Measurements from ENCODE around the gene SCN3A.

DNA sequence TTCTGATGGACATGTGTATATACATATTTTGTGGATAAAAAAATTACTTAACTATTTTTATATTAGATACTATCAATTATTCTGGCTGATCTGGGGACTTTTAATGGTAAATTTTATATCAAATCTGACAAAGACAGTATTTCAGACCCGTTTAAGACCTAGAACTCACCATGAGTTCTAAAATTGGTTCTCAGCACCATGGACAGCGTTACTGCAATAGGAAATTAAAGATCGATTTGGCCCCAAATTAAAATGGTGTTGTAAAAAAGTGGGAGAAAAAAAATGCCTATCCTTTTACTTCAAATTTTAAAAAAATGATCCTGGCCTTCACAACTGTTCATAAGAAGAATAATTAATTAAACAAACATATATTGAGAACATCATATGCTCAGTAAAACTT is 34.4 kb upstream of the SCN3A start:
- TF ChIP-seq, protein P1, sequence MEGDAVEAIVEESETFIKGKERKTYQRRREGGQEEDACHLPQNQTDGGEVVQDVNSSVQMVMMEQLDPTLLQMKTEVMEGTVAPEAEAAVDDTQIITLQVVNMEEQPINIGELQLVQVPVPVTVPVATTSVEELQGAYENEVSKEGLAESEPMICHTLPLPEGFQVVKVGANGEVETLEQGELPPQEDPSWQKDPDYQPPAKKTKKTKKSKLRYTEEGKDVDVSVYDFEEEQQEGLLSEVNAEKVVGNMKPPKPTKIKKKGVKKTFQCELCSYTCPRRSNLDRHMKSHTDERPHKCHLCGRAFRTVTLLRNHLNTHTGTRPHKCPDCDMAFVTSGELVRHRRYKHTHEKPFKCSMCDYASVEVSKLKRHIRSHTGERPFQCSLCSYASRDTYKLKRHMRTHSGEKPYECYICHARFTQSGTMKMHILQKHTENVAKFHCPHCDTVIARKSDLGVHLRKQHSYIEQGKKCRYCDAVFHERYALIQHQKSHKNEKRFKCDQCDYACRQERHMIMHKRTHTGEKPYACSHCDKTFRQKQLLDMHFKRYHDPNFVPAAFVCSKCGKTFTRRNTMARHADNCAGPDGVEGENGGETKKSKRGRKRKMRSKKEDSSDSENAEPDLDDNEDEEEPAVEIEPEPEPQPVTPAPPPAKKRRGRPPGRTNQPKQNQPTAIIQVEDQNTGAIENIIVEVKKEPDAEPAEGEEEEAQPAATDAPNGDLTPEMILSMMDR (IDR thresholded peaks at IDR 0.05; ENCODE audit: low read depth, low read length, poor library complexity, severe bottlenecking): no peak
- TF ChIP-seq EZH2phosphoT487 (IDR thresholded peaks at IDR 0.05; ENCODE audit: borderline replicate concordance, low read length): no peak

All from DOHH2 (cell line).